GM12872 (cell line): Measurements from ENCODE around the gene BHLHE41.
A peak's percentile ranks its signal among the peaks of the same experiment; 100 is the strongest.

Experiments used
- TF ChIP-seq, protein P1 (sequence below): IDR thresholded peaks from 3 replicates; pipeline ENCODE4 v1.5.1; 2011; ENCODE audit warnings: low read depth, mild to moderate bottlenecking, low read length, moderate library complexity; ENCODE audit not compliant: insufficient read depth

The BHLHE41 gene

DNA sequence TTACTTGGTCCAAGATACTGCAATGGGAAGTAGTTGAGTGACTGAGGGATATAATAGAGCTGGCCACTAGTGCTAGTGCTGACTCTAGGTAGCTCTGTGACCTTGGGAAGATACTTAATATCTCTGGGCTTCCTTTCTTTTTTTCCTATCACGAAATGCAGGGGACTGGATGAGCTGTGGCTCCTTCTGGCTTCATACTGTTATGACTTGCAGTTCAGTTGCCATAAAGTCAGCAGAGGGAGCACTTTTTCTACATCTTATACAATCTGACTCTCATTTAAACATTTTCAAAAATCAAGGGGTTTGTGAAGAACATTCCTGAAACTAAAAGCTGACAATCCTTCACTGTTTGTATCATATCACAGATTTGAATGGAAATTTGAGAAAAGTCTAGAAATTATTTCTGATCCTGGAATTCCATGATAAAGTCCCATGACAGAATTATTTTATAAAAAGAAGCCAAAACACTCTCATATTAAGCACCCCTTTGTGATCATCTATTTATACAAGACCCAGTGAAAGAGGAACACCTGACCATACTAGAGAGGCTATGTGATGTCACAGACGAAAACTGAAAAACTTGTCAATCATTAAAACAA lies 5.3 kb downstream of the BHLHE41 start:
- TF ChIP-seq, protein P1, sequence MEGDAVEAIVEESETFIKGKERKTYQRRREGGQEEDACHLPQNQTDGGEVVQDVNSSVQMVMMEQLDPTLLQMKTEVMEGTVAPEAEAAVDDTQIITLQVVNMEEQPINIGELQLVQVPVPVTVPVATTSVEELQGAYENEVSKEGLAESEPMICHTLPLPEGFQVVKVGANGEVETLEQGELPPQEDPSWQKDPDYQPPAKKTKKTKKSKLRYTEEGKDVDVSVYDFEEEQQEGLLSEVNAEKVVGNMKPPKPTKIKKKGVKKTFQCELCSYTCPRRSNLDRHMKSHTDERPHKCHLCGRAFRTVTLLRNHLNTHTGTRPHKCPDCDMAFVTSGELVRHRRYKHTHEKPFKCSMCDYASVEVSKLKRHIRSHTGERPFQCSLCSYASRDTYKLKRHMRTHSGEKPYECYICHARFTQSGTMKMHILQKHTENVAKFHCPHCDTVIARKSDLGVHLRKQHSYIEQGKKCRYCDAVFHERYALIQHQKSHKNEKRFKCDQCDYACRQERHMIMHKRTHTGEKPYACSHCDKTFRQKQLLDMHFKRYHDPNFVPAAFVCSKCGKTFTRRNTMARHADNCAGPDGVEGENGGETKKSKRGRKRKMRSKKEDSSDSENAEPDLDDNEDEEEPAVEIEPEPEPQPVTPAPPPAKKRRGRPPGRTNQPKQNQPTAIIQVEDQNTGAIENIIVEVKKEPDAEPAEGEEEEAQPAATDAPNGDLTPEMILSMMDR, result peak; percentile 49; the same call in 2 of the 3 replicates

- TF ChIP-seq, protein P1, result no peak
Measured at GRCh38 chr12:26118308-26118707, 6.5 kb downstream of the BHLHE41 start.

- TF ChIP-seq, protein P1, result no peak
Measured at GRCh38 chr12:26116829-26117715, 7.8 kb downstream of the BHLHE41 start.

- TF ChIP-seq, protein P1, result no peak
Measured at GRCh38 chr12:26114720-26115401, 10.0 kb downstream of the BHLHE41 start.

- TF ChIP-seq, protein P1, result peak; percentile 45
Measured at GRCh38 chr12:26113853-26114719, 10.8 kb downstream of the BHLHE41 start.

- TF ChIP-seq, protein P1, result no peak
Measured at GRCh38 chr12:26113181-26113654, 11.6 kb downstream of the BHLHE41 start.
